Left lung (tissue), 10 donors: ENCODE data around the gene RTN1. TPM values are rescaled to one million over a fixed set of nuclear protein-coding genes. Genes with fewer than 3 reads are reported as not detected.

Source experiments
- ATAC-seq: fragments of 200-7000 bp; cut with Tn5 transposase; one replicate; pipeline ENCODE4 v1.9.1; 2020; ENCODE audit warnings: moderate library complexity
- DNase-seq, 4 donors: peaks; one replicate each; pipeline ENCODE4 v3.0.0-alpha.2; 2013 to 2020
- H3K27ac ChIP-seq, 2 donors: fragments of 200-600 bp; sonication (generic) in 1 of 2; one replicate each; pipeline versions ENCODE4 v1.5.0 to v1.8.0; 2020 to 2021
- H3K27me3 ChIP-seq, 2 donors: fragments of 200-600 bp; sonication (generic) in 1 of 2; one replicate each; pipeline versions ENCODE4 v1.5.0 to v1.8.0; 2020 to 2021
- H3K36me3 ChIP-seq, 2 donors: fragments of 200-600 bp; sonication (generic) in 1 of 2; one replicate each; pipeline versions ENCODE4 v1.5.0 to v1.8.0; 2020 to 2021
- H3K4me1 ChIP-seq, 2 donors: fragments of 200-600 bp; one replicate each; pipeline ENCODE4 v1.8.0; 2021
- H3K4me3 ChIP-seq, 2 donors: fragments of 200-600 bp; sonication (generic) in 1 of 2; one replicate each; pipeline versions ENCODE4 v1.5.0 to v1.8.0; 2020 to 2021; ENCODE audit warnings: mild to moderate bottlenecking in 1 of 2
- H3K9me3 ChIP-seq, 2 donors: fragments of 200-600 bp; sonication (generic) in 1 of 2; one replicate each; pipeline versions ENCODE4 v1.5.0 to v1.8.0; 2020 to 2021
- CTCF ChIP-seq, 2 donors: fragments of 200-600 bp; sonication (generic) in 1 of 2; IDR thresholded peaks; one replicate each; pipeline versions ENCODE4 v1.5.0 to v1.8.0; 2021; ENCODE audit warnings: antibody characterized with exemption in 2 of 2
- intact Hi-C, 2 donors: fragments of 100-400 bp; cut with DNase I; formaldehyde crosslinking; loops; one replicate each; pipeline versions ENCODE4 v1.11.2 to v1.14.2; 2022
- polyA plus RNA-seq, 6 donors: library from polyadenylated mRNA; unstranded; fragments of 120-200 nt; gene quantifications; one replicate each; pipeline ENCODE4 v1.2.1, GENCODE V29; 2013; ENCODE audit not compliant: insufficient read length in 6 of 6
- total RNA-seq, 2 donors: library from RNA; stranded (reverse); fragmentation: NEBNext Ultra II Directional; extraction: Animal tissue kit (Norgen Biotek cat#: 25700); gene quantifications; one replicate each; pipeline ENCODE4 v1.2.1, GENCODE V29; 2021
- donor health status: DM: no; HTN: yes; CAD: no.
- donor health status: DM: no; HTN: no; CAD: no.

Gene RTN1
- total and polyA plus RNA-seq, 8 donors, result 3.6 to 7.9 (median 4.7) TPM

DNA sequence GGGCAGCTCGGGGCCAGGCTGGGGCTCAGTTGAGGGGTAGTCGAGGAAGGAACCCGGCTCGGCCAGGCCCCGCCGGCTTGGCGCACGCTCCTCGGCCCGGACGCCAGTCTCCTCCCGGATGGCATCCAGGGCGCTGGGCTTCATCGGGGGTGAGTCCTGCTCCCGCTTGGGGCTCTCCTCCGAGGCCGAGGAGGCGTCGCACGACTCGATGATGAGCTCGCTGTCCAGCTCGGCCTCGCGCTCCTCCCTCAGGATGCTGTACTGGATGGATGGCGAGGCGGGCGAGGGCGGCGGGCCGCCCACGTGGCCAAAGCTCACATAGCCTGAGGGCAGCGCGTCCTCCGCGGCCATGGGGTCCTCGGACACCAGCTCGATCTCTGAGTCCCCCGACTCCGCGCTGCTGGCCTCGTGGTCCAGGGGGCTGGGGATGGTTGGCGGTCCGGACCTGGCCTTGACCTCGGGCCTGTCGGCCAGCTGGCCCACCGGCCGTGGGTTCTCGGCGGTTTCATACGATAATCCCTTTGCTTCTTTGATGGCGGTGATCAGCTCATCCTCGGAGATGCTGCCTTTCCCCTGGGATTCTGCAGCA, 143.4 kb downstream of the RTN1 start:
- Histone ChIP-seq H3K27me3 (no peaks in the 10 kb centered on the region), H3K27ac (no peak overlapping the region), H3K4me3 (no peak overlapping the region), H3K36me3 (peaks cover 0 to 6% of the 10 kb centered on the region in 2 donors), H3K4me1 (no peaks in the 10 kb centered on the region), H3K9me3 (no peaks in the 10 kb centered on the region)
- TF ChIP-seq CTCF (IDR thresholded peaks at IDR 0.05), result no peak
- DNase-seq (peak in 1 of 4 donors; percentile 81), ATAC-seq (no peak)
- intact Hi-C loops, result no loop called here

- no peak for TF ChIP-seq CTCF (IDR thresholded peaks at IDR 0.05)
- no peak for ATAC-seq
- Histone ChIP-seq H3K36me3 (no peaks in the 10 kb centered on the region), H3K4me3 (no peak overlapping the region), H3K27ac (no peak overlapping the region), H3K4me1 (no peaks in the 10 kb centered on the region), H3K27me3 (no peaks in the 10 kb centered on the region), H3K9me3 (no peaks in the 10 kb centered on the region)
- DNase-seq, result no peak
- intact Hi-C loops, result no loop called here
Measured at GRCh38 chr14:59711080-59711479, 159.5 kb downstream of the RTN1 start.

GRCh38 chr14:59707778-59708561, 162.6 kb downstream of the RTN1 start:
- TF ChIP-seq CTCF (IDR thresholded peaks at IDR 0.05), result no peak
- no peaks in the 10 kb centered on the region for H3K36me3 ChIP-seq
- intact Hi-C loops, result no loop called here
- H3K4me1 ChIP-seq, result no peaks in the 10 kb centered on the region
- no peaks in the 10 kb centered on the region for H3K27me3 ChIP-seq
- no peak overlapping the region for H3K4me3 ChIP-seq
- no peak for DNase-seq
- H3K9me3 ChIP-seq, result no peaks in the 10 kb centered on the region
- ATAC-seq, result no peak
- no peak overlapping the region for H3K27ac ChIP-seq

GRCh38 chr14:59705866-59706265, 164.7 kb downstream of the RTN1 start:
- Histone ChIP-seq H3K27me3 (no peaks in the 10 kb centered on the region), H3K4me3 (no peak overlapping the region), H3K4me1 (no peaks in the 10 kb centered on the region), H3K36me3 (no peaks in the 10 kb centered on the region), H3K9me3 (no peaks in the 10 kb centered on the region), H3K27ac (no peak overlapping the region)
- no peak for ATAC-seq
- intact Hi-C loops, result no loop called here
- TF ChIP-seq CTCF (IDR thresholded peaks at IDR 0.05), result no peak
- no peak for DNase-seq

- ATAC-seq, result no peak
Measured at GRCh38 chr14:59705245-59705644, 165.3 kb downstream of the RTN1 start.

More at GRCh38 chr14:59705245-59705644, 165.3 kb downstream of the RTN1 start:
- no peaks in the 10 kb centered on the region for H3K36me3 ChIP-seq
- no peak for DNase-seq
- intact Hi-C loops, result no loop called here
- no peak for TF ChIP-seq CTCF (IDR thresholded peaks at IDR 0.05)
- H3K4me3 ChIP-seq, result no peak overlapping the region
- H3K4me1 ChIP-seq, result no peaks in the 10 kb centered on the region
- H3K27ac ChIP-seq, result no peak overlapping the region
- no peaks in the 10 kb centered on the region for H3K9me3 ChIP-seq
- H3K27me3 ChIP-seq, result no peaks in the 10 kb centered on the region
